ENCODE data around the gene TMEM108.

Gene TMEM108

DNA sequence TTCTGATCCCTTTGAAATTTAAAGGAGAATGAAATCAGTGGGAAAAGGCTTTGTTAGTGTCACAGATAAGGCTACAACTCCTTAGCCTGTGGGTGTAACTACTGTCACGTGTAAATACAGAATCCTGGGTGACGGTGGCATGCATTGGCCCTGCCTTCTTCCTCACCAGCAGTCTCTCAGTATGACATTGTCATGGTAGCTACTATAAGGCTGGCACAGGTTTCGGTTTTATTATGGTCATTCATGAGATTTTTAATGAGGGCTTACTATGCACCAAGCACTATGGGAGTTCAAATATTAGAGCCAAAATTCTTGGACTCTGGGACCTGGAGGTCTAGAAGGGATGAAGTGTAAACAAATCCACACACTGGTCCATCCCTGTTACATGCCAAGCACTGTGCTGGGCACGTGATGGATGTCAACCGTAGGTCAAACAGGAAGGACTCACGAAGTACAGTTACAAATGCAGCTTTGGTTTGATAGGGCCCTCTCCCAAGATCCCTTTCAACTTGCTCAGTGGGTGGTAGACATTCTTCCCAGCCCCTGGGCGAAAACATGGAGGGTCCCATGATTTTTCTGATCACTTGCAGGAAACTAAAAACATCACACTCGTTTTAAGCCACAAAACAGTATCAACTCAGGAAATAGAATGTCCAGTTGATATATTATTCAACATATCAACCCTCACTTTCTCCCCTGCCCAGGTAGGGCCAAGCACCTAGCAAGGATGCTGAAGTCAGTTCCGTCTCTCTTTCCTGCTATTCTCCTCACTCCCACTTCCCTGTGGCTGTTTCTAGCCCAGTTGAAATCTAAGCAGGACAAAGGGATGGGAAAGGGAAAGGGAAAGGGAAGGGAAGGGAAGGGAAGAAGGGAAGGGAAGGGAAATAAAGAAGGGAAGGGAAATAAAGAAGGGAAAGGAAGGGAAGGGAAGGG lies 387.0 kb downstream of the TMEM108 start:
- Histone ChIP-seq H3K9ac (ENCODE audit: low read length) (no peak overlapping the region), H4K20me1 (ENCODE audit: insufficient read depth, low read length) (no peaks in the 10 kb centered on the region), H3K36me3 (ENCODE audit: insufficient read depth, low read length) (peaks cover 9% of the 10 kb centered on the region; the same call in 1 of the 2 replicates), H3K4me3 (ENCODE audit: low read depth, low read length, poor library complexity, severe bottlenecking) (no peak overlapping the region), H3K9me3 (ENCODE audit: low read length) (no peaks in the 10 kb centered on the region), H3K4me1 (ENCODE audit: insufficient read depth, low read length, severe bottlenecking) (peaks cover 29% of the 10 kb centered on the region), H3K4me2 (ENCODE audit: low read length) (no peak overlapping the region; the same call in 1 of the 2 replicates), H3F3A (ENCODE audit: insufficient read depth, low read length) (peaks cover 3% of the 10 kb centered on the region; the same call in 1 of the 2 replicates), H2AFZ (ENCODE audit: low read length) (no peak overlapping the region), H3K79me2 (ENCODE audit: insufficient read depth, low read length) (no peaks in the 10 kb centered on the region), H3K27ac (ENCODE audit: low read depth, low read length, poor library complexity, severe bottlenecking) (peak overlapping the region; percentile 0), H3K27me3 (ENCODE audit: insufficient read depth, low read length) (no peaks in the 10 kb centered on the region), H3K9me2 (ENCODE audit: low read depth, low read length) (no peaks in the 10 kb centered on the region)
- no peak for TF ChIP-seq EZH2 (IDR thresholded peaks at IDR 0.05; ENCODE audit: borderline replicate concordance, low read length)
- TF ChIP-seq, protein P1, sequence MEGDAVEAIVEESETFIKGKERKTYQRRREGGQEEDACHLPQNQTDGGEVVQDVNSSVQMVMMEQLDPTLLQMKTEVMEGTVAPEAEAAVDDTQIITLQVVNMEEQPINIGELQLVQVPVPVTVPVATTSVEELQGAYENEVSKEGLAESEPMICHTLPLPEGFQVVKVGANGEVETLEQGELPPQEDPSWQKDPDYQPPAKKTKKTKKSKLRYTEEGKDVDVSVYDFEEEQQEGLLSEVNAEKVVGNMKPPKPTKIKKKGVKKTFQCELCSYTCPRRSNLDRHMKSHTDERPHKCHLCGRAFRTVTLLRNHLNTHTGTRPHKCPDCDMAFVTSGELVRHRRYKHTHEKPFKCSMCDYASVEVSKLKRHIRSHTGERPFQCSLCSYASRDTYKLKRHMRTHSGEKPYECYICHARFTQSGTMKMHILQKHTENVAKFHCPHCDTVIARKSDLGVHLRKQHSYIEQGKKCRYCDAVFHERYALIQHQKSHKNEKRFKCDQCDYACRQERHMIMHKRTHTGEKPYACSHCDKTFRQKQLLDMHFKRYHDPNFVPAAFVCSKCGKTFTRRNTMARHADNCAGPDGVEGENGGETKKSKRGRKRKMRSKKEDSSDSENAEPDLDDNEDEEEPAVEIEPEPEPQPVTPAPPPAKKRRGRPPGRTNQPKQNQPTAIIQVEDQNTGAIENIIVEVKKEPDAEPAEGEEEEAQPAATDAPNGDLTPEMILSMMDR (IDR thresholded peaks at IDR 0.05; ENCODE audit: low read length), result no peak

GRCh38 chr3:133425898-133426297 lies 387.7 kb downstream of the TMEM108 start:
- H3K9ac ChIP-seq (ENCODE audit: low read length), result no peak overlapping the region
- H3K9me2 ChIP-seq (ENCODE audit: low read depth, low read length), result no peaks in the 10 kb centered on the region
- H3K27me3 ChIP-seq (ENCODE audit: insufficient read depth, low read length), result no peaks in the 10 kb centered on the region
- H3F3A ChIP-seq (ENCODE audit: insufficient read depth, low read length), result peaks cover 3% of the 10 kb centered on the region; the same call in 1 of the 2 replicates
- no peaks in the 10 kb centered on the region for H3K79me2 ChIP-seq (ENCODE audit: insufficient read depth, low read length)
- H3K4me1 ChIP-seq (ENCODE audit: insufficient read depth, low read length, severe bottlenecking), result peaks cover 29% of the 10 kb centered on the region
- H2AFZ ChIP-seq (ENCODE audit: low read length), result no peak overlapping the region
- no peaks in the 10 kb centered on the region for H4K20me1 ChIP-seq (ENCODE audit: insufficient read depth, low read length)
- no peak overlapping the region for H3K4me2 ChIP-seq (ENCODE audit: low read length)
- H3K4me3 ChIP-seq (ENCODE audit: low read depth, low read length, poor library complexity, severe bottlenecking), result no peak overlapping the region
- H3K36me3 ChIP-seq (ENCODE audit: insufficient read depth, low read length), result peaks cover 9% of the 10 kb centered on the region; the same call in 1 of the 2 replicates
- TF ChIP-seq, protein P1 (IDR thresholded peaks at IDR 0.05; ENCODE audit: low read length), result no peak
- TF ChIP-seq EZH2 (IDR thresholded peaks at IDR 0.05; ENCODE audit: borderline replicate concordance, low read length), result no peak
- no peak overlapping the region for H3K27ac ChIP-seq (ENCODE audit: low read depth, low read length, poor library complexity, severe bottlenecking)
- no peaks in the 10 kb centered on the region for H3K9me3 ChIP-seq (ENCODE audit: low read length)

DNA sequence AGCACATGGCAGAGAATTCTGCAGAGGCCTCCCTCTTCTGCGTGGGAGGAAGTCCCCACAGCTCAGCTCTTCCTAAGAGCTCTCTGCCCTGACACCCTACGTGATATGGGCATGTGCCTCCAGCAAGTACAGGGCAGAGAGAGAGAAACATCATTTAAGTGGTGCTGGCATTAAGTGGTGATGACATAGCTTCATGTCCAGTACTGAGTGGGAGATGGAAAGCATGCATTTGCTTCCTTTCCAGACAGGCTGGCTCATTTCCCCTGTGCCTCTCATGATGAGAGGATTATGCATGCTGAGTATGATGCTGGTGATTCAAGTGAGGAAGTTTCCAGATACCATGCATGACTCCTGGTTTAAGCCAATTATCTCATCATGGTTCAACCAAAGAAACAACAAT lies 388.5 kb downstream of the TMEM108 start:
- Histone ChIP-seq H3K27me3 (ENCODE audit: insufficient read depth, low read length) (no peaks in the 10 kb centered on the region), H3K79me2 (ENCODE audit: insufficient read depth, low read length) (no peaks in the 10 kb centered on the region), H3K4me3 (ENCODE audit: low read depth, low read length, poor library complexity, severe bottlenecking) (no peak overlapping the region), H3K36me3 (ENCODE audit: insufficient read depth, low read length) (peaks cover 9% of the 10 kb centered on the region; the same call in 1 of the 2 replicates), H3K9me2 (ENCODE audit: low read depth, low read length) (no peaks in the 10 kb centered on the region), H3K9ac (ENCODE audit: low read length) (no peak overlapping the region), H3K27ac (ENCODE audit: low read depth, low read length, poor library complexity, severe bottlenecking) (no peak overlapping the region), H3F3A (ENCODE audit: insufficient read depth, low read length) (peaks cover 3% of the 10 kb centered on the region; the same call in 1 of the 2 replicates), H2AFZ (ENCODE audit: low read length) (no peak overlapping the region), H3K4me1 (ENCODE audit: insufficient read depth, low read length, severe bottlenecking) (peaks cover 29% of the 10 kb centered on the region), H4K20me1 (ENCODE audit: insufficient read depth, low read length) (no peaks in the 10 kb centered on the region), H3K9me3 (ENCODE audit: low read length) (no peaks in the 10 kb centered on the region), H3K4me2 (ENCODE audit: low read length) (no peak overlapping the region)
- TF ChIP-seq, protein P1 (IDR thresholded peaks at IDR 0.05; ENCODE audit: low read length), result no peak
- no peak for TF ChIP-seq EZH2 (IDR thresholded peaks at IDR 0.05; ENCODE audit: borderline replicate concordance, low read length)

Measured in OCI-LY1 (cell line).